ENCODE results near the gene DHRS13.

Gene DHRS13

DNA sequence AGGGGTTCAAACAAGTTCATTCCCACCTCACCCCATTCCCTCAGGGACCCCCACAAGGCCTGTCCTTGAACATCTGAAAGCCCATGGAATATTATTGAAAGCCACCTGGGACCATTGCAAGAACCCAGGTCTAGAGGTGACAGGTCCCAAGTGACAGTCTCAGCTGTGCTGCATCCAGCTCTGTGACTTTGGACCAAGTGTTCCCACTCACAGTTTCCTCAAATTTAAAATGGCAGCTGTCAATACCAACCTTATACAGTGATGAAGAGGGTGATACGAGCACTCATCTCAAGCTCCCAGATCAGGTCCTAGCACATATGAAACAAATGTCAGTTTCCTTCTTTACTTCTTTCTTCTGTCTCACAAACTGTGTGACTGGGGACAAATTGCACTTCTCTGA, 38.9 kb downstream of the DHRS13 start:
- H3K4me3 ChIP-seq (ENCODE audit: low read depth, low read length): no peak overlapping the region
- no peak for DNase-seq
- H3K27me3 ChIP-seq (replicated peaks): no peaks in the 10 kb centered on the region
- no peak overlapping the region for H3K27ac ChIP-seq
- TF ChIP-seq, protein P1, sequence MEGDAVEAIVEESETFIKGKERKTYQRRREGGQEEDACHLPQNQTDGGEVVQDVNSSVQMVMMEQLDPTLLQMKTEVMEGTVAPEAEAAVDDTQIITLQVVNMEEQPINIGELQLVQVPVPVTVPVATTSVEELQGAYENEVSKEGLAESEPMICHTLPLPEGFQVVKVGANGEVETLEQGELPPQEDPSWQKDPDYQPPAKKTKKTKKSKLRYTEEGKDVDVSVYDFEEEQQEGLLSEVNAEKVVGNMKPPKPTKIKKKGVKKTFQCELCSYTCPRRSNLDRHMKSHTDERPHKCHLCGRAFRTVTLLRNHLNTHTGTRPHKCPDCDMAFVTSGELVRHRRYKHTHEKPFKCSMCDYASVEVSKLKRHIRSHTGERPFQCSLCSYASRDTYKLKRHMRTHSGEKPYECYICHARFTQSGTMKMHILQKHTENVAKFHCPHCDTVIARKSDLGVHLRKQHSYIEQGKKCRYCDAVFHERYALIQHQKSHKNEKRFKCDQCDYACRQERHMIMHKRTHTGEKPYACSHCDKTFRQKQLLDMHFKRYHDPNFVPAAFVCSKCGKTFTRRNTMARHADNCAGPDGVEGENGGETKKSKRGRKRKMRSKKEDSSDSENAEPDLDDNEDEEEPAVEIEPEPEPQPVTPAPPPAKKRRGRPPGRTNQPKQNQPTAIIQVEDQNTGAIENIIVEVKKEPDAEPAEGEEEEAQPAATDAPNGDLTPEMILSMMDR (IDR thresholded peaks at IDR 0.05; ENCODE audit: low read depth, low read length, missing control alignments): no peak
- H3K36me3 ChIP-seq (replicated peaks): peaks cover 14% of the 10 kb centered on the region
- in situ Hi-C loops (cut with HindIII; ENCODE audit: low pct_ligation_motif_present, low sequenced_read_pairs): no loop called here

DNA sequence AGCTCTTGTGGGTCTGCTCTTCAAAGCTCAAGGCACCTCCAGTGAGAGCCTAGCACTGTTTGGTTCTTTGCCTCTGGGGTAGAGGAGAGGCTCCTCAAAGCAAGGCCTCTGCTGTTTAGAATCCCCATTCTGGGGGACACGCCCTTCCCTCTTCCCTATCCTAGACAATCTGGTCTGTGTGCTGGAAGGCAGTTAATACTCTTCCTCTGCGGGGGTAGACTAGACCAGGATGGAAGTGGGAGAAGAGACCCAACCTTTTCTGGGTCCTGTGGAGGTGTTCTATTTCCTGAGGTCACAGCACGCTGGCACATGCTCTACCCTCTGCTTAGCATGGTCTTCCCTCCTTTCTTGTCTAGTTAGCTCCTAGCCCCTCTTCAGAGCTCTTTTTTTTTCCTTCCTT, 40.3 kb downstream of the DHRS13 start:
- Histone ChIP-seq H3K27me3 (replicated peaks) (no peaks in the 10 kb centered on the region), H3K36me3 (replicated peaks) (peaks cover 28% of the 10 kb centered on the region), H3K4me3 (ENCODE audit: low read depth, low read length) (no peak overlapping the region), H3K27ac (no peak overlapping the region)
- in situ Hi-C loops (cut with HindIII; ENCODE audit: low pct_ligation_motif_present, low sequenced_read_pairs): no loop called here
- TF ChIP-seq, protein P1 (IDR thresholded peaks at IDR 0.05; ENCODE audit: low read depth, low read length, missing control alignments): no peak
- no peak for DNase-seq

- Histone ChIP-seq H3K4me3 (ENCODE audit: low read depth, low read length) (no peak overlapping the region), H3K27ac (no peak overlapping the region), H3K36me3 (replicated peaks) (peaks cover 30% of the 10 kb centered on the region), H3K27me3 (replicated peaks) (no peaks in the 10 kb centered on the region)
- TF ChIP-seq, protein P1 (IDR thresholded peaks at IDR 0.05; ENCODE audit: low read depth, low read length, missing control alignments): no peak
- no peak for DNase-seq
- in situ Hi-C loops (cut with HindIII; ENCODE audit: low pct_ligation_motif_present, low sequenced_read_pairs): no loop called here
Observed at GRCh38 chr17:28861393-28862203, 41.3 kb downstream of the DHRS13 start.

- in situ Hi-C loops (cut with HindIII; ENCODE audit: low pct_ligation_motif_present, low sequenced_read_pairs): no loop called here
- TF ChIP-seq, protein P1 (IDR thresholded peaks at IDR 0.05; ENCODE audit: low read depth, low read length, missing control alignments): no peak
- peaks cover 30% of the 10 kb centered on the region for H3K36me3 ChIP-seq (replicated peaks)
- no peaks in the 10 kb centered on the region for H3K27me3 ChIP-seq (replicated peaks)
- no peak for DNase-seq
- H3K4me3 ChIP-seq (ENCODE audit: low read depth, low read length): no peak overlapping the region
- no peak overlapping the region for H3K27ac ChIP-seq
Observed at GRCh38 chr17:28860363-28860808, 42.5 kb downstream of the DHRS13 start.

DNA sequence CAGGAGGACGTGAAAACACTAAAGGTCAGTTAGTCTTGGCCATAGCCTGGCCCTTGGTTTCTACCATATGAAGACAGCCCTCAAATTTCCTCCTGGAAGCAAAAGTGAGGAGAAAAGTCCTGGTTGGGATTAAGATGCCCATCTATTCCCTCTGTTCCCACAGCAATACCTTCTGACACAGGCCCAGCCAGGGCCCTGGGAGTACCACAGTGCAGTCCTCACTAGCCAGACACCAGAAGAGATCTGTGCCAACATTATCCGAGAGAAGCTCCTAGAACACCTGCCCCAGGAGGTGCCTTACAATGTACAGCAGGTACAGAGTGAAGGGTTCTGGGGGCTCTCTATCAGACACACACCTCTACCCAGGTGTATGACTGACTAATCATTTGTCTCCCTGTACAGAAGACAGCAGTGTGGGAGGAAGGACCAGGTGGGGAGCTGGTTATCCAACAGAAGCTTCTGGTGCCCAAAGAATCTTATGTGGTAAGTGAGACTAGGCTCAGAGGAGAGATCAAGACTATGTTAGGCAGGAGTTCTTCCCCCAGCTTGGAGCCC, 44.0 kb downstream of the DHRS13 start:
- no peak for DNase-seq
- no peak overlapping the region for H3K27ac ChIP-seq
- no peak overlapping the region for H3K4me3 ChIP-seq (ENCODE audit: low read depth, low read length)
- TF ChIP-seq, protein P1 (IDR thresholded peaks at IDR 0.05; ENCODE audit: low read depth, low read length, missing control alignments): no peak
- H3K27me3 ChIP-seq (replicated peaks): no peaks in the 10 kb centered on the region
- in situ Hi-C loops (cut with HindIII; ENCODE audit: low pct_ligation_motif_present, low sequenced_read_pairs): no loop called here
- H3K36me3 ChIP-seq (replicated peaks): peaks cover 30% of the 10 kb centered on the region

All from brain microvascular endothelial cell (primary cell).